GM18909 (cell line): ENCODE results near the gene PPP1R7.

Source experiments
- ATAC-seq: cut with Tn5 transposase; IDR thresholded peaks from one replicate; pipeline ENCODE4 v1.9.1; 2021; ENCODE audit warnings: mild to moderate bottlenecking; ENCODE audit not compliant: unreplicated experiment, poor library complexity

PPP1R7 gene

GRCh38 chr2:241137276-241138190, 12.7 kb upstream of the PPP1R7 start:
- no peak for ATAC-seq

- no peak for ATAC-seq
These were observed 11.8 kb upstream of the PPP1R7 start for GRCh38 chr2:241138471-241138870.

GRCh38 chr2:241139531-241140444, 10.5 kb upstream of the PPP1R7 start:
- ATAC-seq: no peak

GRCh38 chr2:241140445-241140840, 9.8 kb upstream of the PPP1R7 start:
- no peak for ATAC-seq

GRCh38 chr2:241141214-241141770, 9.0 kb upstream of the PPP1R7 start:
- no peak for ATAC-seq

- no peak for ATAC-seq
These were observed 8.2 kb upstream of the PPP1R7 start for GRCh38 chr2:241142063-241142462.

GRCh38 chr2:241142593-241142992, 7.7 kb upstream of the PPP1R7 start:
- ATAC-seq: no peak

GRCh38 chr2:241146286-241146685, 4.0 kb upstream of the PPP1R7 start:
- ATAC-seq: no peak

GRCh38 chr2:241147336-241147735, 2.9 kb upstream of the PPP1R7 start:
- ATAC-seq: no peak

GRCh38 chr2:241148239-241148638, 2.0 kb upstream of the PPP1R7 start:
- ATAC-seq: no peak

- peak; percentile 77 for ATAC-seq
These were observed 1.2 kb upstream of the PPP1R7 start, which contains the start of gene PASK for GRCh38 chr2:241148891-241149674. Gene PASK (minus strand): TSS chr2:241149472. CDS start chr2:241143032, 6,440 bp downstream.

GRCh38 chr2:241149675-241149924, 667 bp upstream of the PPP1R7 start:
- peak; percentile 7 for ATAC-seq

GRCh38 chr2:241150660-241151530, 628 bp downstream of the PPP1R7 start:
- ATAC-seq: no peak

GRCh38 chr2:241151934-241152660, 1.8 kb downstream of the PPP1R7 start:
- ATAC-seq: no peak

GRCh38 chr2:241153616-241154015, 3.3 kb downstream of the PPP1R7 start:
- ATAC-seq: no peak

- no peak for ATAC-seq
These were observed 4.6 kb downstream of the PPP1R7 start for GRCh38 chr2:241154915-241155314.

GRCh38 chr2:241155936-241156335, 5.7 kb downstream of the PPP1R7 start:
- no peak for ATAC-seq

GRCh38 chr2:241156971-241157441, 6.7 kb downstream of the PPP1R7 start:
- no peak for ATAC-seq
